Suprapubic skin (tissue), 3 donors: ENCODE data around the gene PARD3B.

Experiments
- CTCF ChIP-seq, 2 donors: fragments of 200-600 bp in 1 of 2; fragments of 450-650 bp in 1 of 2; sonication (generic) in 1 of 2; IDR thresholded peaks; one replicate each; pipeline ENCODE4 v1.5.1; 2016 to 2019; ENCODE audit warnings: antibody characterized with exemption in 2 of 2, mild to moderate bottlenecking in 1 of 2, moderate library complexity in 1 of 2
- POLR2A ChIP-seq, 2 donors: fragments of 450-650 bp; IDR thresholded peaks; one replicate each; pipeline ENCODE4 v1.6.1; 2017; ENCODE audit warnings: antibody characterized with exemption in 2 of 2, mild to moderate bottlenecking in 2 of 2, moderate library complexity in 2 of 2

DNA sequence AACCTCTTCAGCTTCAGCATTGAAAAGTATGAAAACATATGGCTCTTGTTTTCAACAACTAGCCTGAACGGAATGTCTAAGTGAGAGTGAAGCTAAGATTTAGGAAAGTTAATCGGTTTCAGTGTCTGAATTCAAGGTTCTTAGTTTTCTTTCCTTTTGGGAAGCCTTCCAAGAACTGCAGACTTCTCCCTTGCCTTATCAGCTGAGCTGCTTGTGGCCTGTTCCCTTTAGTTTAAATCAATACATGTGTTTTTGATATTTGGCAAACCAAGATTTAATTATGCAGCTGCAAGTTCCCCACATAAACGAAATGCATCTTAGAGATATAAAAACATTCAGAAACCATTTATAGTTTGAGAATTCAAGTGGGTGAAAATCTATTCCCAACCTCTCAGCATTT lies 862.7 kb downstream of the PARD3B start:
- TF ChIP-seq CTCF (IDR thresholded peaks at IDR 0.05) (no peak), POLR2A (IDR thresholded peaks at IDR 0.05) (no peak)
